H1 (cell line): ENCODE data around the gene DZIP1L.

Source experiments
- CEBPB ChIP-seq: IDR thresholded peaks from 2 replicates; pipeline ENCODE4 v1.6.1; 2012; ENCODE audit warnings: low read depth, low read length
- CHD2 ChIP-seq: IDR thresholded peaks from 2 replicates; pipeline ENCODE4 v1.6.1; 2012; ENCODE audit warnings: low read length, improper control_type of control experiment
- CREB1 ChIP-seq: IDR thresholded peaks from 2 replicates; pipeline ENCODE4 v1.6.1; 2012; ENCODE audit warnings: inconsistent platforms
- EZH2 ChIP-seq: fragments of 200-600 bp; sonication (generic); IDR thresholded peaks from 2 replicates; pipeline ENCODE4 v1.7.1; 2012; ENCODE audit warnings: low read depth, mild to moderate bottlenecking, moderate library complexity, low read length, inconsistent platforms; ENCODE audit not compliant: severe bottlenecking
- POLR2A ChIP-seq, 2 experiments: IDR thresholded peaks; 1 replicate in 1 of 2; 2 replicates in 1 of 2; pipeline ENCODE4 v1.6.1; 2011; ENCODE audit warnings: low read depth in 2 of 2, low read length in 2 of 2, mild to moderate bottlenecking in 2 of 2; ENCODE audit errors: control extremely low read depth in 1 of 2
- RFX5 ChIP-seq: IDR thresholded peaks from 2 replicates; pipeline ENCODE4 v1.6.1; 2011; ENCODE audit warnings: low read depth, low read length, improper control_type of control experiment, borderline replicate concordance
- SAP30 ChIP-seq: fragments of 300-600 bp; sonication (generic); IDR thresholded peaks from 2 replicates; pipeline ENCODE4 v1.7.1; 2012; ENCODE audit warnings: low read length, moderate library complexity, mild to moderate bottlenecking, inconsistent platforms; ENCODE audit not compliant: insufficient read depth, insufficient replicate concordance
- SIN3A ChIP-seq, 2 experiments: IDR thresholded peaks in 1 of 2; conservative IDR thresholded peaks in 1 of 2; 2 replicates each; pipeline ENCODE4 v1.6.1; 2011 to 2012; ENCODE audit warnings: low read length in 2 of 2, improper control_type of control experiment in 1 of 2, low read depth in 1 of 2, mild to moderate bottlenecking in 1 of 2
- TBP ChIP-seq: IDR thresholded peaks from 2 replicates; pipeline ENCODE4 v1.6.1; 2011; ENCODE audit warnings: low read depth, low read length, improper control_type of control experiment
- TF ChIP-seq, protein P1 (sequence below), 3 experiments: IDR thresholded peaks; 1 replicate in 2 of 3; 2 replicates in 1 of 3; pipeline versions ENCODE4 v1.5.1 to v1.6.1; 2011; ENCODE audit warnings: low read length in 3 of 3, mild to moderate bottlenecking in 3 of 3, inconsistent platforms in 2 of 3, low read depth in 1 of 3, moderate library complexity in 1 of 3; ENCODE audit not compliant: insufficient read depth in 1 of 3; ENCODE audit errors: control extremely low read depth in 1 of 3
- TF ChIP-seq, protein P2 (sequence below): IDR thresholded peaks from 2 replicates; pipeline ENCODE4 v1.6.1; 2011; ENCODE audit warnings: low read depth, mild to moderate bottlenecking, low read length; ENCODE audit not compliant: insufficient read depth
- TF ChIP-seq, protein P3 (sequence below): IDR thresholded peaks from 2 replicates; pipeline ENCODE4 v1.6.1; 2011; ENCODE audit warnings: low read length, improper control_type of control experiment

DNA sequence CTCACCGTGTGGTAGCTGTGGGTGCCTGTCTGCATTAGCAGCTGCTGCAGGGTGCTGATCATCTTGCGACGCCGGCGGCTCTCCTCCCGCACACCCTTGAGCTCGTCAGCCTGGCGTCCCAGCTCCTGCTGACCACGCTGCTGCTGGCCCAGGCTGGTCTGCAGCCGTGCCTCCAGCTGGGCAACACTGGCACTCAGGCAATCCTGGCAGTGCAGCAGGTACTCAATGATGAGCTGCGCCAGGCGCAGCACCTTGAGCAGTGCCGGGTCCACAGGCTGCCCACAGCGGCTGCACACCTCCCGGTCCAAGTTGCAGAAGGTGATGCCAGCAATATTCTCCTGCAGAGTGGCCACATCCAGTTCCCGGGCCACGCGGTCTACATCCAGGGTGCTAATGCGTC, 11.9 kb downstream of the DZIP1L start:
- TF ChIP-seq TBP: no peak
- TF ChIP-seq, protein P1, sequence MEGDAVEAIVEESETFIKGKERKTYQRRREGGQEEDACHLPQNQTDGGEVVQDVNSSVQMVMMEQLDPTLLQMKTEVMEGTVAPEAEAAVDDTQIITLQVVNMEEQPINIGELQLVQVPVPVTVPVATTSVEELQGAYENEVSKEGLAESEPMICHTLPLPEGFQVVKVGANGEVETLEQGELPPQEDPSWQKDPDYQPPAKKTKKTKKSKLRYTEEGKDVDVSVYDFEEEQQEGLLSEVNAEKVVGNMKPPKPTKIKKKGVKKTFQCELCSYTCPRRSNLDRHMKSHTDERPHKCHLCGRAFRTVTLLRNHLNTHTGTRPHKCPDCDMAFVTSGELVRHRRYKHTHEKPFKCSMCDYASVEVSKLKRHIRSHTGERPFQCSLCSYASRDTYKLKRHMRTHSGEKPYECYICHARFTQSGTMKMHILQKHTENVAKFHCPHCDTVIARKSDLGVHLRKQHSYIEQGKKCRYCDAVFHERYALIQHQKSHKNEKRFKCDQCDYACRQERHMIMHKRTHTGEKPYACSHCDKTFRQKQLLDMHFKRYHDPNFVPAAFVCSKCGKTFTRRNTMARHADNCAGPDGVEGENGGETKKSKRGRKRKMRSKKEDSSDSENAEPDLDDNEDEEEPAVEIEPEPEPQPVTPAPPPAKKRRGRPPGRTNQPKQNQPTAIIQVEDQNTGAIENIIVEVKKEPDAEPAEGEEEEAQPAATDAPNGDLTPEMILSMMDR (IDR thresholded peaks at IDR 0.05; ENCODE audit: control extremely low read depth in 1 of 3, insufficient read depth in 1 of 3, low read depth in 1 of 3, low read length in 3 of 3): no peak
- TF ChIP-seq POLR2A (IDR thresholded peaks at IDR 0.05; ENCODE audit: control extremely low read depth in 1 of 2, low read depth in 2 of 2, low read length in 2 of 2): no peak
- TF ChIP-seq CEBPB: no peak
- no peak for TF ChIP-seq SAP30
- TF ChIP-seq, protein P2, sequence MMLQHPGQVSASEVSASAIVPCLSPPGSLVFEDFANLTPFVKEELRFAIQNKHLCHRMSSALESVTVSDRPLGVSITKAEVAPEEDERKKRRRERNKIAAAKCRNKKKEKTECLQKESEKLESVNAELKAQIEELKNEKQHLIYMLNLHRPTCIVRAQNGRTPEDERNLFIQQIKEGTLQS: no peak
- no peak for TF ChIP-seq EZH2
- no peak for TF ChIP-seq SIN3A (conservative IDR thresholded peaks at IDR 0.05 in 1 of 2, IDR thresholded peaks at IDR 0.05 in 1 of 2; ENCODE audit: low read depth in 1 of 2, low read length in 2 of 2)
- TF ChIP-seq, protein P3, sequence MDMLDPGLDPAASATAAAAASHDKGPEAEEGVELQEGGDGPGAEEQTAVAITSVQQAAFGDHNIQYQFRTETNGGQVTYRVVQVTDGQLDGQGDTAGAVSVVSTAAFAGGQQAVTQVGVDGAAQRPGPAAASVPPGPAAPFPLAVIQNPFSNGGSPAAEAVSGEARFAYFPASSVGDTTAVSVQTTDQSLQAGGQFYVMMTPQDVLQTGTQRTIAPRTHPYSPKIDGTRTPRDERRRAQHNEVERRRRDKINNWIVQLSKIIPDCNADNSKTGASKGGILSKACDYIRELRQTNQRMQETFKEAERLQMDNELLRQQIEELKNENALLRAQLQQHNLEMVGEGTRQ: no peak
- no peak for TF ChIP-seq CREB1
- no peak for TF ChIP-seq RFX5
- no peak for TF ChIP-seq CHD2
